A673 (cell line): ENCODE results near the gene IGSF21. TPM values are rescaled to one million over a fixed set of nuclear protein-coding genes. Genes with fewer than 3 reads are reported as not detected.

Source experiments
- BruUV-seq: library from RNA; stranded (reverse); fragments of 400-500 nt; replicated peaks from 2 replicates; lab custom pipeline; 2021; lab: Mats Ljungman, UMichigan
- CTCF ChIA-PET: fragments of 300-600 bp; sonication (Branson Sonifier 250); formaldehyde crosslinking; loops from one replicate; lab custom pipeline; 2022; ENCODE audit warnings: antibody characterized with exemption; lab: Charles Lee
- POLR2A ChIA-PET: fragments of 300-600 bp; sonication (Branson Sonifier 250); formaldehyde crosslinking; loops from one replicate; lab custom pipeline; 2022; ENCODE audit warnings: antibody characterized with exemption; ENCODE audit not compliant: low non-redundant PET; lab: Charles Lee
- DNase-seq: peaks from one replicate; pipeline ENCODE4 v3.0.0-alpha.2; 2015; ENCODE audit warnings: low spot score
- H3K27ac ChIP-seq: fragments of 200-600 bp; sonication (generic); 2 replicates; pipeline ENCODE4 v1.5.1; 2016; ENCODE audit warnings: mixed run types, low read depth, mild to moderate bottlenecking, mixed read lengths, antibody characterized with exemption, low read length; ENCODE audit not compliant: poor library complexity, severe bottlenecking
- H3K27me3 ChIP-seq: fragments of 200-600 bp; sonication (generic); replicated peaks from 2 replicates; pipeline ENCODE4 v1.6.1; 2017; ENCODE audit warnings: mixed run types, low read depth, mild to moderate bottlenecking, mixed read lengths, antibody characterized with exemption, low read length; ENCODE audit not compliant: insufficient read depth, poor library complexity
- H3K36me3 ChIP-seq: fragments of 200-600 bp; sonication (generic); 2 replicates; pipeline ENCODE4 v1.6.1; 2016; ENCODE audit warnings: mixed run types, mild to moderate bottlenecking, mixed read lengths, antibody characterized with exemption, low read length; ENCODE audit not compliant: insufficient read depth, poor library complexity, severe bottlenecking
- H3K4me1 ChIP-seq: fragments of 200-600 bp; sonication (generic); 2 replicates; pipeline ENCODE4 v1.6.1; 2017; ENCODE audit warnings: mixed run types, mild to moderate bottlenecking, mixed read lengths, antibody characterized with exemption, low read length; ENCODE audit not compliant: insufficient read depth, poor library complexity, severe bottlenecking
- H3K4me3 ChIP-seq: fragments of 200-600 bp; sonication (generic); 2 replicates; pipeline ENCODE4 v1.5.1; 2016; ENCODE audit warnings: low read depth, mixed run types, mild to moderate bottlenecking, mixed read lengths, low read length; ENCODE audit not compliant: poor library complexity, severe bottlenecking
- H3K9me3 ChIP-seq: fragments of 200-600 bp; sonication (generic); 2 replicates; pipeline ENCODE4 v1.6.1; 2016; ENCODE audit warnings: mixed run types, low read depth, mild to moderate bottlenecking, mixed read lengths, antibody characterized with exemption, low read length; ENCODE audit not compliant: poor library complexity, severe bottlenecking
- CTCF ChIP-seq: fragments of 300-800, 200-600 bp; sonication (generic); conservative IDR thresholded peaks from 2 replicates; pipeline ENCODE4 v1.5.1; 2017; ENCODE audit warnings: low read depth, mild to moderate bottlenecking, antibody characterized with exemption, low read length, moderate library complexity, mixed read lengths
- EZH2 ChIP-seq: fragments of 200-600 bp; sonication (generic); IDR thresholded peaks from 2 replicates; pipeline ENCODE4 v1.6.1; 2017; ENCODE audit warnings: borderline replicate concordance, low read depth, mild to moderate bottlenecking, mixed read lengths, antibody characterized with exemption, low read length; ENCODE audit not compliant: poor library complexity, severe bottlenecking
- intact Hi-C: fragments of 100-400 bp; cut with micrococcal nuclease; formaldehyde crosslinking; loops from one replicate; pipeline ENCODE4 v1.10.0; 2022; ENCODE audit not compliant: unreplicated experiment
- total RNA-seq: library from RNA; stranded (reverse); gene quantifications from 2 replicates; pipeline ENCODE4 v1.2.3, GENCODE V29; 2021

IGSF21 gene
- total RNA-seq, 1 experiment from 2014 or later = 3.2 TPM

- intact Hi-C loops = no loop called here
- H3K4me3 ChIP-seq = no peak overlapping the region
- no peak overlapping the region for H3K27ac ChIP-seq
- DNase-seq = no peak
- no TSS peak for BruUV-seq
- H3K27me3 ChIP-seq = peaks cover 11% of the 10 kb centered on the region
- ChIA-PET POLR2A (no interaction called here), CTCF (no interaction called here)
- H3K9me3 ChIP-seq = no peaks in the 10 kb centered on the region
- TF ChIP-seq CTCF (no peak), EZH2 (no peak)
- no peaks in the 10 kb centered on the region for H3K36me3 ChIP-seq
- no peaks in the 10 kb centered on the region for H3K4me1 ChIP-seq
These were observed 68.2 kb downstream of the IGSF21 start for GRCh38 chr1:18175530-18176377.

DNA sequence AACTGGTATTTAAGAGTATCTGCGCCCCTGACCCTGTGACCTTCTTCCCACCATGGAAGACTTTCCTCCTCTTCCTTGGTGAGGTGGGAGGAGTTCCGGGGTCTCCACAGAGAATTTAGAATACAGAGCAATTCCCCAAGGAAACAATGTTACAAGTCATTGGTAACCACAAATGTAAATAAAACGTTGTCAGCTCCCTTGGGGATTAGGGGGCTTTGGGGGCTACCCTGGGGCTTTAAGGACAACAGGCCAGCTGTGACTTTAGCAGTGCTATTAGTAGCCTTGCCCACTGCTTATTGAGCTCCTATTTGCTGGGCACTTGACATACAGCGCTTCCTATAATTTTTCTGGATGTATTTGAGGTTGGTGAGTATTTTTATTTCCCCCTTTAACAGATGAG lies 69.0 kb downstream of the IGSF21 start:
- DNase-seq = no peak
- H3K4me1 ChIP-seq = no peaks in the 10 kb centered on the region
- no peaks in the 10 kb centered on the region for H3K9me3 ChIP-seq
- no peak for TF ChIP-seq CTCF
- no peak for TF ChIP-seq EZH2
- no peak overlapping the region for H3K27ac ChIP-seq
- no TSS peak for BruUV-seq
- CTCF ChIA-PET = no interaction called here
- POLR2A ChIA-PET = no interaction called here
- H3K4me3 ChIP-seq = no peak overlapping the region
- intact Hi-C loops = no loop called here
- peaks cover 11% of the 10 kb centered on the region for H3K27me3 ChIP-seq
- H3K36me3 ChIP-seq = no peaks in the 10 kb centered on the region

- POLR2A ChIA-PET = no interaction called here
- no peak for DNase-seq
- no peaks in the 10 kb centered on the region for H3K36me3 ChIP-seq
- TF ChIP-seq CTCF (no peak), EZH2 (no peak)
- intact Hi-C loops = no loop called here
- no peak overlapping the region for H3K27ac ChIP-seq
- H3K9me3 ChIP-seq = no peaks in the 10 kb centered on the region
- CTCF ChIA-PET = no interaction called here
- no peak overlapping the region for H3K4me3 ChIP-seq
- no TSS peak for BruUV-seq
- H3K27me3 ChIP-seq = peaks cover 11% of the 10 kb centered on the region
- H3K4me1 ChIP-seq = no peaks in the 10 kb centered on the region
These were observed 70.5 kb downstream of the IGSF21 start for GRCh38 chr1:18178111-18178510.
